Measurements from ENCODE around the gene EDAR.

EDAR gene

GRCh38 chr2:108968619-108969018, 20.4 kb downstream of the EDAR start:
- DNase-seq (ENCODE audit: low spot score): peak; percentile 65
- peak; percentile 20 for FAIRE-seq

GRCh38 chr2:108967757-108968156, 21.3 kb downstream of the EDAR start:
- DNase-seq (ENCODE audit: low spot score): no peak
- no peak for FAIRE-seq

- no peak for DNase-seq (ENCODE audit: low spot score)
- no peak for FAIRE-seq
Observed at GRCh38 chr2:108965540-108966289, 23.3 kb downstream of the EDAR start.

GRCh38 chr2:108963057-108963456, 26.0 kb downstream of the EDAR start:
- FAIRE-seq: no peak
- no peak for DNase-seq (ENCODE audit: low spot score)

GRCh38 chr2:108961796-108962195, 27.2 kb downstream of the EDAR start:
- FAIRE-seq (no peak), DNase-seq (ENCODE audit: low spot score) (no peak)

- DNase-seq (ENCODE audit: low spot score) (no peak), FAIRE-seq (no peak)
Observed at GRCh38 chr2:108960006-108960405, 29.0 kb downstream of the EDAR start.

- no peak for DNase-seq (ENCODE audit: low spot score)
- no peak for FAIRE-seq
Observed at GRCh38 chr2:108959401-108959800, 29.6 kb downstream of the EDAR start.

GRCh38 chr2:108958632-108959341, 30.2 kb downstream of the EDAR start:
- FAIRE-seq: no peak

GRCh38 chr2:108958002-108958401, 31.0 kb downstream of the EDAR start:
- no peak for FAIRE-seq
- peak; percentile 38 for DNase-seq (ENCODE audit: low spot score)

More at GRCh38 chr2:108958632-108959341, 30.2 kb downstream of the EDAR start:
- no peak for DNase-seq (ENCODE audit: low spot score)

- DNase-seq (ENCODE audit: low spot score) (no peak), FAIRE-seq (no peak)
Observed at GRCh38 chr2:108956375-108956774, 32.6 kb downstream of the EDAR start.

- DNase-seq (ENCODE audit: low spot score): no peak
Observed at GRCh38 chr2:108950369-108951135, 38.5 kb downstream of the EDAR start.

GRCh38 chr2:108949316-108950239, 39.4 kb downstream of the EDAR start:
- FAIRE-seq: peak; percentile 56

More at GRCh38 chr2:108950369-108951135, 38.5 kb downstream of the EDAR start:
- no peak for FAIRE-seq

GRCh38 chr2:108947271-108947907, 41.6 kb downstream of the EDAR start:
- no peak for FAIRE-seq
- DNase-seq (ENCODE audit: low spot score): no peak

More at GRCh38 chr2:108949316-108950239, 39.4 kb downstream of the EDAR start:
- DNase-seq (ENCODE audit: low spot score): no peak

GRCh38 chr2:108946442-108946841, 42.6 kb downstream of the EDAR start:
- DNase-seq (ENCODE audit: low spot score): no peak
- no peak for FAIRE-seq

GRCh38 chr2:108945969-108946368, 43.1 kb downstream of the EDAR start:
- DNase-seq (ENCODE audit: low spot score): no peak
- no peak for FAIRE-seq

- FAIRE-seq (no peak), DNase-seq (ENCODE audit: low spot score) (no peak)
Observed at GRCh38 chr2:108944601-108945331, 44.3 kb downstream of the EDAR start.

GRCh38 chr2:108943751-108944150, 45.3 kb downstream of the EDAR start:
- FAIRE-seq (no peak), DNase-seq (ENCODE audit: low spot score) (no peak)

- FAIRE-seq (no peak), DNase-seq (ENCODE audit: low spot score) (no peak)
Observed at GRCh38 chr2:108942888-108943287, 46.1 kb downstream of the EDAR start.

GRCh38 chr2:108942231-108942825, 46.7 kb downstream of the EDAR start:
- no peak for DNase-seq (ENCODE audit: low spot score)
- peak; percentile 5 for FAIRE-seq
